Breast epithelium (tissue), 3 donors: ENCODE results near the gene PIP4K2C.
"Not testable (repeated sequence)": the region's sequence is repeated elsewhere in the genome, so short reads cannot be mapped to it uniquely, and the experiment has no call there.

Source experiments
- POLR2A ChIP-seq: fragments of 450-650 bp; IDR thresholded peaks from one replicate; pipeline ENCODE4 v1.6.1; 2016; ENCODE audit warnings: antibody characterized with exemption, mild to moderate bottlenecking, moderate library complexity
- POLR2AphosphoS5 ChIP-seq, 3 donors: sonication (generic); formaldehyde crosslinking; IDR thresholded peaks; one replicate each; pipeline ENCODE4 v1.6.1; 2017; ENCODE audit warnings: antibody characterized with exemption in 3 of 3
- TF ChIP-seq, protein P1 (sequence below), 3 donors: fragments of 450-650 bp; IDR thresholded peaks; one replicate each; pipeline ENCODE4 v1.5.1; 2016 to 2017; ENCODE audit warnings: antibody characterized with exemption in 3 of 3, mild to moderate bottlenecking in 3 of 3, moderate library complexity in 3 of 3

DNA sequence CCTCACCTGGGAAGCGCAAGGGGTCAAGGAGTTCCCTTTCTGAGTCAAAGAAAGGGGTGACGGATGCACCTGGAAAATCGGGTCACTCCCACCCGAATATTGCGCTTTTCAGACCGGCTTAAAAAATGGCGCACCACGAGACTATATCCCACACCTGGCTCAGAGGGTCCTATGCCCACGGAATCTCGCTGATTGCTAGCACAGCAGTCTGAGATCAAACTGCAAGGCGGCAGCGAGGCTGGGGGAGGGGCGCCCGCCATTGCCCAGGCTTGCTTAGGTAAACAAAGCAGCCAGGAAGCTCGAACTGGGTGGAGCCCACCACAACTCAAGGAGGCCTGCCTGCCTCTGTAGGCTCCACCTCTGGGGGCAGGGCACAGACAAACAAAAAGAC, 55.7 kb downstream of the PIP4K2C start:
- TF ChIP-seq, protein P1, sequence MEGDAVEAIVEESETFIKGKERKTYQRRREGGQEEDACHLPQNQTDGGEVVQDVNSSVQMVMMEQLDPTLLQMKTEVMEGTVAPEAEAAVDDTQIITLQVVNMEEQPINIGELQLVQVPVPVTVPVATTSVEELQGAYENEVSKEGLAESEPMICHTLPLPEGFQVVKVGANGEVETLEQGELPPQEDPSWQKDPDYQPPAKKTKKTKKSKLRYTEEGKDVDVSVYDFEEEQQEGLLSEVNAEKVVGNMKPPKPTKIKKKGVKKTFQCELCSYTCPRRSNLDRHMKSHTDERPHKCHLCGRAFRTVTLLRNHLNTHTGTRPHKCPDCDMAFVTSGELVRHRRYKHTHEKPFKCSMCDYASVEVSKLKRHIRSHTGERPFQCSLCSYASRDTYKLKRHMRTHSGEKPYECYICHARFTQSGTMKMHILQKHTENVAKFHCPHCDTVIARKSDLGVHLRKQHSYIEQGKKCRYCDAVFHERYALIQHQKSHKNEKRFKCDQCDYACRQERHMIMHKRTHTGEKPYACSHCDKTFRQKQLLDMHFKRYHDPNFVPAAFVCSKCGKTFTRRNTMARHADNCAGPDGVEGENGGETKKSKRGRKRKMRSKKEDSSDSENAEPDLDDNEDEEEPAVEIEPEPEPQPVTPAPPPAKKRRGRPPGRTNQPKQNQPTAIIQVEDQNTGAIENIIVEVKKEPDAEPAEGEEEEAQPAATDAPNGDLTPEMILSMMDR (IDR thresholded peaks at IDR 0.05), result not testable (repeated sequence)
- TF ChIP-seq POLR2A; POLR2AphosphoS5 (IDR thresholded peaks at IDR 0.05): not testable (repeated sequence)
